ENCODE measurements around the gene NCK2. TPM values are rescaled to one million over a fixed set of nuclear protein-coding genes. Genes with fewer than 3 reads are reported as not detected.

Gene NCK2
- total and polyA plus RNA-seq, 7 experiments from 2014 or later: 30.8 to 134 (median 105) TPM

DNA sequence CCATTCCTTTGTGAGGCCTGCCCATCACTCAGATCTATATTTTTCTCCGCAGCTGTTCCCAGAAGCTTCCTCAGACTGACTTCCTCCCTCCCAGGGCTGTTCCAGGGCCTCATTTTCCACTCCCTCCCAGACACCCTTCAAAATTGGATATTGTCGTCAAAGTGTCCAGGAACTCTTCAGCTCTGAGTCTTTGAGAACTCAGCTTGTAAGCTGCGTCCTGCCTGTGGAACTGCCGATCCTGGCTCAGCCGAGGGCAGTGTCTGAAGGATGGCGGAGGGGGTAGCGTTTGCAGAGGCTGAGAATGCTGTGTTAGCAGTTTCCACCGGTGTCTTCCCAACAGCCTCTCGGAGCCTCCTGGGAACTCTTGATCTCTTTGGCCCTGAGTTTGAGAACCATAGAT lies 27.1 kb downstream of the NCK2 start:
- H3K4me1 Mint-ChIP-seq: peaks cover 74 to 100% (median 95%) of the 10 kb centered on the region in 7 donors
- Histone ChIP-seq H3K4me1 (ENCODE audit: control insufficient read depth in 2 of 2, insufficient read depth in 2 of 2, low read length in 2 of 2) (peaks cover 75 to 81% of the 10 kb centered on the region in 2 donors), H3K9me3 (ENCODE audit: control insufficient read depth in 2 of 3, low read length in 3 of 3) (no peaks in the 10 kb centered on the region), H3K27ac (ENCODE audit: low read depth, low read length) (peak overlapping the region; percentile 62), H3K27me3 (ENCODE audit: control insufficient read depth in 2 of 2, insufficient read depth in 2 of 2, low read length in 2 of 2) (no peaks in the 10 kb centered on the region), H3K36me3 (ENCODE audit: control insufficient read depth in 2 of 3, insufficient read depth in 3 of 3, low read length in 3 of 3) (peaks cover 0 to 28% (median 4%) of the 10 kb centered on the region in 3 experiments), H3K4me3 (ENCODE audit: low read length) (no peak overlapping the region)
- no peaks in the 10 kb centered on the region for H3K27me3 Mint-ChIP-seq
- peaks cover 14 to 40% (median 26%) of the 10 kb centered on the region in 5 donors for H3K36me3 Mint-ChIP-seq
- ATAC-seq: no peak
- peak overlapping the region; percentile 54 to 96 (median 92) for H3K27ac Mint-ChIP-seq
- CTCF ChIA-PET: interaction anchor here (0.9 to 1.6 kb wide), 3 partner anchors 15 to 17 kb away, joined by 4 to 6 read pairs (median 4); no protein-coding TSS in a partner anchor
- no peak for DNase-seq
- POLR2A ChIA-PET: interaction anchor here (0.6 to 1.6 kb wide), 6 partner anchors 11 to 215 kb away, joined by 3 to 8 read pairs (median 3); no protein-coding TSS in a partner anchor
- peak overlapping the region in 8 of 10 donors; percentile 28 to 93 (median 55) for H3K4me3 Mint-ChIP-seq
- peaks cover 0 to 8% (median 0%) of the 10 kb centered on the region in 11 donors for H3K9me3 Mint-ChIP-seq
- intact Hi-C loops (cut with micrococcal nuclease): no loop called here

DNA sequence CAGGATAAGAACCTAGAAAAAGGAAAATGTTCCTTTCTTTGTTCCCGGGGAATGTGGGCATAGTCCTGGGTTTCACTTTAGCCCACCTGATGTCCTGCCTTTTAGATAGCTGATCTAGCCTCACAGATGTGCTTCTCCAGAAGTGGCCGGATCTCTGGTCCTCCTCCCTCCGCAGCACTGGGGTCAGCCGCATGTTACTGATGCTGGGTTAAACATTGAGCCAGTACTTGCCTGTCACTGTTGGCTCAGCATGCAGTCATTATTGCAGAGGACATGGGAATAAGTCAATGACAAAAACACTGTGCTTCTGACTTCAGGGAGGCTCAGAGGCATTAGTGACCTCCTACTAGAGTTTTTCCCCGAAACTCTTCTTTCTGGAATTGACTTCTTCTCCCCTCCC lies 27.6 kb downstream of the NCK2 start:
- H3K9me3 ChIP-seq (ENCODE audit: control insufficient read depth in 2 of 3, low read length in 3 of 3): no peaks in the 10 kb centered on the region
- peaks cover 72 to 100% (median 95%) of the 10 kb centered on the region in 7 donors for H3K4me1 Mint-ChIP-seq
- no peaks in the 10 kb centered on the region for H3K27me3 Mint-ChIP-seq
- H3K27ac Mint-ChIP-seq: peak overlapping the region; percentile 79 to 96 (median 92)
- DNase-seq: no peak
- CTCF ChIA-PET: interaction anchor here (0.8 to 1.6 kb wide), 3 partner anchors 16 to 190 kb away, joined by 3 to 6 read pairs (median 4); no protein-coding TSS in a partner anchor
- peak overlapping the region; percentile 62 for H3K27ac ChIP-seq (ENCODE audit: low read depth, low read length)
- H3K4me3 Mint-ChIP-seq: peak overlapping the region; percentile 15 to 93 (median 62)
- H3K9me3 Mint-ChIP-seq: peaks cover 0 to 6% (median 0%) of the 10 kb centered on the region in 11 donors
- H3K4me1 ChIP-seq (ENCODE audit: control insufficient read depth in 2 of 2, insufficient read depth in 2 of 2, low read length in 2 of 2): peaks cover 75 to 81% of the 10 kb centered on the region in 2 donors
- no peak for ATAC-seq
- peaks cover 0 to 23% (median 4%) of the 10 kb centered on the region in 3 experiments for H3K36me3 ChIP-seq (ENCODE audit: control insufficient read depth in 2 of 3, insufficient read depth in 3 of 3, low read length in 3 of 3)
- intact Hi-C loops (cut with micrococcal nuclease): no loop called here
- no peaks in the 10 kb centered on the region for H3K27me3 ChIP-seq (ENCODE audit: control insufficient read depth in 2 of 2, insufficient read depth in 2 of 2, low read length in 2 of 2)
- POLR2A ChIA-PET: interaction anchor here (1.2 to 1.7 kb wide), 6 partner anchors 11 to 189 kb away, joined by 3 to 8 read pairs (median 3); no protein-coding TSS in a partner anchor
- H3K4me3 ChIP-seq (ENCODE audit: low read length): no peak overlapping the region
- peaks cover 9 to 35% (median 21%) of the 10 kb centered on the region in 5 donors for H3K36me3 Mint-ChIP-seq

DNA sequence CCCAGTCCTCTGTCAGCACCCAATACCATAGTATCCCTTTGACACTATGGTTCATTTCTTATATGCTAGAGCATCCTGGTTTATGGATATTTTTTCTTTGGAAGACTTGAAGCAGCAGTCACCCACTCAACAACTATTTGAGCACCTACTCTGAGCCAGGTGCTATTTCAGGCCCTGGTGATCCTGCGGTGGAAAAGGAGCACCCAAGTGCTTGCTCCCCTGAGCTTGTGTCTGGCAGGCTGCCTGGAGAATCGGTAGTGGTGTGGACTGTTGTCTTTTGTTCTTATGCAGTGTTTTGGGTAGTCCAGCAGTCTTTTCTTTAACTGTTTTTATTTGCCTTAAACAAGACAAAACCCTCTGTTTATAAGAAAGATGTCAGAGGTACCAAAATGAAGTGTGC lies 28.9 kb downstream of the NCK2 start:
- intact Hi-C loops (cut with micrococcal nuclease): no loop called here
- H3K27me3 Mint-ChIP-seq: no peaks in the 10 kb centered on the region
- peaks cover 0 to 2% (median 0%) of the 10 kb centered on the region in 11 donors for H3K9me3 Mint-ChIP-seq
- Histone ChIP-seq H3K4me1 (ENCODE audit: control insufficient read depth in 2 of 2, insufficient read depth in 2 of 2, low read length in 2 of 2) (peaks cover 81 to 83% of the 10 kb centered on the region in 2 donors), H3K4me3 (ENCODE audit: low read length) (no peak overlapping the region), H3K9me3 (ENCODE audit: control insufficient read depth in 2 of 3, low read length in 3 of 3) (no peaks in the 10 kb centered on the region), H3K27me3 (ENCODE audit: control insufficient read depth in 2 of 2, insufficient read depth in 2 of 2, low read length in 2 of 2) (no peaks in the 10 kb centered on the region), H3K36me3 (ENCODE audit: control insufficient read depth in 2 of 3, insufficient read depth in 3 of 3, low read length in 3 of 3) (peaks cover 0 to 13% (median 4%) of the 10 kb centered on the region in 3 experiments), H3K27ac (ENCODE audit: low read depth, low read length) (peak overlapping the region; percentile 62)
- H3K4me1 Mint-ChIP-seq: peaks cover 76 to 100% (median 95%) of the 10 kb centered on the region in 7 donors
- POLR2A ChIA-PET: interaction anchor here (1.5 to 1.7 kb wide), 4 partner anchors 26 to 190 kb away, joined by 3 to 5 read pairs (median 4); no protein-coding TSS in a partner anchor
- ATAC-seq (no peak), DNase-seq (no peak)
- CTCF ChIA-PET: interaction anchor here (1.1 kb wide), 1 partner anchor 16 kb away, joined by 3 read pairs; no protein-coding TSS in a partner anchor
- peak overlapping the region; percentile 85 to 96 (median 92) for H3K27ac Mint-ChIP-seq
- H3K4me3 Mint-ChIP-seq: peak overlapping the region; percentile 14 to 93 (median 68)
- H3K36me3 Mint-ChIP-seq: peaks cover 5 to 23% (median 10%) of the 10 kb centered on the region in 5 donors

DNA sequence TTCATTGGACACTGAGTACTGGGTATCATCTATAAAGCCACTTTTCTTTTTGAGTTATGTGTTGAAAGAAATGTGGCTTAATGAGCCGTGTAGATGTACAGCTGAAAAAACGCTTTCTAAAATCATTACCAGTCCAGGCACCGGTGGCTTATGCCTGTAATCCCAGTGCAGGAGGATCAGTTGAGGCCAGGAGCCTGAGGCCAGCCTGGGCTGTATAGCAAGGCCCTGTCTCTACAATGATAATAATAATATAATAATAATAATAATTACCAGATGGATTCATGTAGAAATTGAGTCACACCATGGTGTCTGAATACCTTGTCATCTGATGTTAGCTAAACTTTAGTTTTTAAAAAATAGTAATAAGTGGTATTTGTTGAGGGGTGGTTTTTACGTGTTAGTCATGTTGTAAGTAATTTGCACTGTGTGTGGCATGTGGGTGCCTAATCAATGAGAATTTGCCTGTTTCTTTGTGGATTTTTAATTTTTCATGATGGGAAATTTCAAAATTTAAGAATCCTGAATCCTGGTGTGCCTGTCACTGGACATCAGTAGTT lies 30.1 kb downstream of the NCK2 start:
- ATAC-seq (no peak), DNase-seq (no peak)
- H3K36me3 Mint-ChIP-seq: peaks cover 3 to 16% (median 7%) of the 10 kb centered on the region in 5 donors
- Histone ChIP-seq H3K36me3 (ENCODE audit: control insufficient read depth in 2 of 3, insufficient read depth in 3 of 3, low read length in 3 of 3) (peaks cover 0 to 13% (median 4%) of the 10 kb centered on the region in 3 experiments), H3K4me3 (ENCODE audit: low read length) (no peak overlapping the region), H3K4me1 (ENCODE audit: control insufficient read depth in 2 of 2, insufficient read depth in 2 of 2, low read length in 2 of 2) (peaks cover 81 to 85% of the 10 kb centered on the region in 2 donors), H3K27ac (ENCODE audit: low read depth, low read length) (peak overlapping the region; percentile 85), H3K9me3 (ENCODE audit: control insufficient read depth in 2 of 3, low read length in 3 of 3) (no peaks in the 10 kb centered on the region), H3K27me3 (ENCODE audit: control insufficient read depth in 2 of 2, insufficient read depth in 2 of 2, low read length in 2 of 2) (no peaks in the 10 kb centered on the region)
- no peaks in the 10 kb centered on the region for H3K27me3 Mint-ChIP-seq
- intact Hi-C loops (cut with micrococcal nuclease): no loop called here
- H3K27ac Mint-ChIP-seq: peak overlapping the region; percentile 85 to 98 (median 92)
- no peaks in the 10 kb centered on the region for H3K9me3 Mint-ChIP-seq
- H3K4me1 Mint-ChIP-seq: peaks cover 75 to 97% (median 92%) of the 10 kb centered on the region in 7 donors
- peak overlapping the region; percentile 33 to 93 (median 69) for H3K4me3 Mint-ChIP-seq
- ChIA-PET POLR2A (interaction anchor here (1.0 to 3.4 kb wide), 7 partner anchors 11 to 35 kb away, joined by 3 to 41 read pairs (median 4); no protein-coding TSS in a partner anchor), CTCF (no interaction called here)

DNA sequence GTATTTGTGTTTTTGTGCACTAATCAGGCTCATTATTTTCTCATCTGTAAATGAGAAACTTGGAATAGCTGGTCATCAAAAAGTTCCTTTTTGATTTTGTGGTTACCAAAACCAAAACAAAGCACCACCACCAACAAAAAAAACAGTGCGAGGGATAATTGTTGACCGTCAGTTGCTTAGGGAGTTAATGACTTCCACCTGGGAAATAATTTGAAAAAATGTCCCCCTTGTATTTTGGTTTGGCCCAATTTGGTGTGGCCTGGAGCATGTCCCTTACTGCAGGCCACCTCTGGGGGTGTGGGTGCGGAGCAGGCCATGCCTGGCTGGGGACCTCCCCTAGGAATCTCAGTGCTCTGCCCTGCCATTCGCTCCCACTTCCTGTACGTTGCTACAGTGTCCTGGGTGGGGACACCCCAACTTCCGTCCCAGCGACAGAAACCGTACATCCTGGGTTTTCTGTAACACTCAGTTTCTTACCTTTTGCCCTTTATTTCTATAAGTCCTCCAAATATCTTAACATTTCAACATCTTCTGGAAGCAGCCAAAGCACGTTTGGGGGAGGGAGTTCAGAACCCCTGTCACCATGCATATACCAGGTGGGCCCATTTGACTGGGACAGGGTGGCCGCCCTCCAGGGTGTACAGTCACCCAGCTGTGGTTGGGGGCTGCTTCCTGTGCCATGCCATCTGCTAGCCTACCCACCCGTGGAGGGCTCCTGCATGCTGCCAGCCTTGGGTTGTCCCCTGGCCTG lies 31.3 kb downstream of the NCK2 start:
- peak; percentile 71 for ATAC-seq
- intact Hi-C loops (cut with micrococcal nuclease): loop anchor here (2.0 kb wide), 4 partner anchors 19 to 59 kb away; no protein-coding TSS in a partner anchor
- no peaks in the 10 kb centered on the region for H3K9me3 Mint-ChIP-seq
- peak in 5 of 9 donors; percentile 36 to 48 (median 41) for DNase-seq
- peak overlapping the region; percentile 83 to 98 (median 92) for H3K27ac Mint-ChIP-seq
- peaks cover 3 to 19% (median 7%) of the 10 kb centered on the region in 5 donors for H3K36me3 Mint-ChIP-seq
- H3K4me1 ChIP-seq (ENCODE audit: control insufficient read depth in 2 of 2, insufficient read depth in 2 of 2, low read length in 2 of 2): peaks cover 87 to 88% of the 10 kb centered on the region in 2 donors
- peaks cover 79 to 97% (median 95%) of the 10 kb centered on the region in 7 donors for H3K4me1 Mint-ChIP-seq
- H3K4me3 ChIP-seq (ENCODE audit: low read length): peak overlapping the region; percentile 53
- H3K27me3 ChIP-seq (ENCODE audit: control insufficient read depth in 2 of 2, insufficient read depth in 2 of 2, low read length in 2 of 2): no peaks in the 10 kb centered on the region
- no peaks in the 10 kb centered on the region for H3K27me3 Mint-ChIP-seq
- H3K9me3 ChIP-seq (ENCODE audit: control insufficient read depth in 2 of 3, low read length in 3 of 3): no peaks in the 10 kb centered on the region
- peak overlapping the region; percentile 85 for H3K27ac ChIP-seq (ENCODE audit: low read depth, low read length)
- ChIA-PET POLR2A (interaction anchor here (0.8 to 3.4 kb wide), 11 partner anchors 12 to 36 kb away, joined by 3 to 41 read pairs (median 8); no protein-coding TSS in a partner anchor), CTCF (interaction anchor here (0.5 to 0.6 kb wide), 3 partner anchors 37 to 202 kb away, joined by 3 to 10 read pairs (median 3); no protein-coding TSS in a partner anchor)
- peaks cover 0 to 13% (median 4%) of the 10 kb centered on the region in 3 experiments for H3K36me3 ChIP-seq (ENCODE audit: control insufficient read depth in 2 of 3, insufficient read depth in 3 of 3, low read length in 3 of 3)
- H3K4me3 Mint-ChIP-seq: peak overlapping the region; percentile 71 to 93 (median 84)

DNA sequence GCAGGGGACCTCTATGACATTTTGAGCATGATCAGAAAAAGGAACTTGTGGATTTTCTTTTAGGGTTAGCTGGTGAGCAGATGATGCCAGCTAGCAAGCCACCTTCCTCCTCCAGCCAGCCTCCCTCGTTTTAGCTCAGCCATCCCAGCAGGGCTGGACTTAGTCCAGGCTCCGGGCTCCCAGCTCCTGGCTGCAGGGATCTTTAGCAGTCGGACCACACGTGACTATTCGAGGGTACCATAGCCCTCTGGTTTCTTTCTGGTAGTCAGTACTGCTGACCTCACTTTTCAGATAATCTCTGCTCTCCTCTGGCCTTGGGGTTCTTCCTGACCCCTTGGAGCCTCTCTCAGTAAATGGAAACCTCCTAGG lies 31.8 kb downstream of the NCK2 start:
- Histone ChIP-seq H3K4me3 (ENCODE audit: low read length) (peak overlapping the region; percentile 53), H3K36me3 (ENCODE audit: control insufficient read depth in 2 of 3, insufficient read depth in 3 of 3, low read length in 3 of 3) (peaks cover 0 to 13% (median 4%) of the 10 kb centered on the region in 3 experiments), H3K27me3 (ENCODE audit: control insufficient read depth in 2 of 2, insufficient read depth in 2 of 2, low read length in 2 of 2) (no peaks in the 10 kb centered on the region), H3K4me1 (ENCODE audit: control insufficient read depth in 2 of 2, insufficient read depth in 2 of 2, low read length in 2 of 2) (peaks cover 89 to 91% of the 10 kb centered on the region in 2 donors), H3K27ac (ENCODE audit: low read depth, low read length) (peak overlapping the region; percentile 85), H3K9me3 (ENCODE audit: control insufficient read depth in 2 of 3, low read length in 3 of 3) (no peaks in the 10 kb centered on the region)
- Mint-ChIP-seq H3K4me3 (peak overlapping the region; percentile 71 to 93 (median 84)), H3K9me3 (no peaks in the 10 kb centered on the region), H3K27me3 (no peaks in the 10 kb centered on the region), H3K4me1 (peaks cover 81 to 97% (median 95%) of the 10 kb centered on the region in 7 donors), H3K36me3 (peaks cover 3 to 23% (median 7%) of the 10 kb centered on the region in 5 donors), H3K27ac (peak overlapping the region; percentile 83 to 98 (median 92))
- intact Hi-C loops (cut with micrococcal nuclease): loop anchor here (2.0 kb wide), 4 partner anchors 20 to 58 kb away; no protein-coding TSS in a partner anchor
- CTCF ChIA-PET: interaction anchor here (0.5 to 2.0 kb wide), 4 partner anchors 9 to 203 kb away, joined by 3 to 10 read pairs (median 4); no protein-coding TSS in a partner anchor
- ATAC-seq (no peak), DNase-seq (no peak)
- POLR2A ChIA-PET: interaction anchor here (0.6 to 3.4 kb wide), 11 partner anchors 14 to 149 kb away, joined by 3 to 41 read pairs (median 8); no protein-coding TSS in a partner anchor
